T-cell (primary cell): ENCODE measurements around the gene HELZ2. TPM values are rescaled to one million over a fixed set of nuclear protein-coding genes. Genes with fewer than 3 reads are reported as not detected.

ENCODE experiments used
- ATAC-seq, 4 experiments: fragments of 200-7000 bp in 3 of 4; fragments of 150-1000 bp in 1 of 4; cut with Tn5 transposase; replicated peaks in 1 of 4; 1 replicate in 3 of 4; 2 replicates in 1 of 4; pipeline ENCODE4 v1.10.0; 2021; ENCODE audit warnings: moderate library complexity in 3 of 4, mild to moderate bottlenecking in 2 of 4, moderate number of reproducible peaks in 1 of 4
- CTCF ChIA-PET, 2 donors: fragments of 300-600 bp; sonication (Branson Sonifier 250); formaldehyde crosslinking; loops; one replicate each; lab custom pipeline; 2022; ENCODE audit warnings: antibody characterized with exemption in 2 of 2; lab: Charles Lee
- POLR2A ChIA-PET, 2 donors: fragments of 300-600 bp; sonication (Branson Sonifier 250); formaldehyde crosslinking; loops; one replicate each; lab custom pipeline; 2022; ENCODE audit warnings: antibody characterized with exemption in 2 of 2; lab: Charles Lee
- DNase-seq, 35 experiments: peaks; one replicate each; pipeline versions ENCODE4 v3.0.0 to v3.0.0-alpha.2; 2013 to 2023
- H3K27ac ChIP-seq: one replicate; pipeline ENCODE4 v1.5.1; 2013; ENCODE audit warnings: low read length
- H3K27me3 ChIP-seq, 2 experiments: replicated peaks in 1 of 2; 1 replicate in 1 of 2; 2 replicates in 1 of 2; pipeline versions ENCODE4 v1.6.1 to v1.7.0; 2013; ENCODE audit warnings: low read length in 1 of 2, mixed read lengths in 1 of 2; ENCODE audit not compliant: control insufficient read depth in 2 of 2, insufficient read depth in 2 of 2; ENCODE audit errors: extremely low read depth in 1 of 2
- H3K36me3 ChIP-seq, 2 donors: 1 replicate in 1 of 2; 2 replicates in 1 of 2; pipeline versions ENCODE4 v1.6.1 to v1.7.0; 2013; ENCODE audit warnings: low read length in 1 of 2; ENCODE audit not compliant: control insufficient read depth in 2 of 2, insufficient read depth in 1 of 2; ENCODE audit errors: extremely low read depth in 1 of 2
- H3K4me1 ChIP-seq, 2 experiments: 1 replicate in 1 of 2; 2 replicates in 1 of 2; pipeline versions ENCODE4 v1.6.1 to v1.7.0; 2013; ENCODE audit warnings: low read length in 2 of 2, mixed read lengths in 1 of 2; ENCODE audit not compliant: insufficient read depth in 2 of 2, control insufficient read depth in 1 of 2; ENCODE audit errors: extremely low read depth in 1 of 2
- H3K4me3 ChIP-seq, 2 donors: 1 replicate in 1 of 2; 2 replicates in 1 of 2; pipeline versions ENCODE4 v1.5.1 to v1.7.0; 2013; ENCODE audit warnings: mild to moderate bottlenecking in 2 of 2, low read length in 1 of 2, moderate library complexity in 1 of 2; ENCODE audit not compliant: control insufficient read depth in 1 of 2; ENCODE audit errors: extremely low read depth in 1 of 2
- H3K9me3 ChIP-seq: 2 replicates; pipeline ENCODE4 v1.7.0; 2013
- H3K27ac Mint-ChIP-seq, 2 donors: one replicate each; pipeline ENCODE4 v1.8.0; 2020 to 2021; ENCODE audit warnings: mild to moderate bottlenecking in 2 of 2, mixed read lengths in 2 of 2
- H3K27me3 Mint-ChIP-seq, 2 donors: one replicate each; pipeline ENCODE4 v1.8.0; 2021 to 2022; ENCODE audit warnings: mixed read lengths in 2 of 2
- H3K36me3 Mint-ChIP-seq: one replicate; pipeline ENCODE4 v1.8.0; 2021; ENCODE audit warnings: mixed read lengths
- H3K4me1 Mint-ChIP-seq, 3 donors: one replicate each; pipeline ENCODE4 v1.8.0; 2020 to 2022; ENCODE audit warnings: mixed read lengths in 3 of 3, mild to moderate bottlenecking in 1 of 3
- H3K4me3 Mint-ChIP-seq, 3 donors: one replicate each; pipeline ENCODE4 v1.8.0; 2020 to 2022; ENCODE audit warnings: mild to moderate bottlenecking in 3 of 3, mixed read lengths in 3 of 3, moderate library complexity in 3 of 3
- H3K9me3 Mint-ChIP-seq, 3 donors: one replicate each; pipeline ENCODE4 v1.8.0; 2020 to 2022; ENCODE audit warnings: mixed read lengths in 3 of 3
- WGBS: methylation state at CpG from one replicate; pipeline ENCODE4 v1.1.5; 2013; ENCODE audit warnings: missing lambda C conversion rate; ENCODE audit not compliant: insufficient coverage; 5-methylcytosine and 5-hydroxymethylcytosine counted together
- total RNA-seq, 35 experiments: library from RNA in 6 of 35; stranded (reverse) in 6 of 35; fragments of 120-200 nt in 1 of 35; gene quantifications; one replicate each; pipeline versions ENCODE4 v1.2.1 to v1.2.4 and lab custom pipeline; 2013 to 2026

Gene HELZ2
- total RNA-seq, 5 donors from 2014 or later (not counting 1 experiment from before 2014, with no cell fraction given): 31.6 to 73.0 (median 43.5) TPM

DNA sequence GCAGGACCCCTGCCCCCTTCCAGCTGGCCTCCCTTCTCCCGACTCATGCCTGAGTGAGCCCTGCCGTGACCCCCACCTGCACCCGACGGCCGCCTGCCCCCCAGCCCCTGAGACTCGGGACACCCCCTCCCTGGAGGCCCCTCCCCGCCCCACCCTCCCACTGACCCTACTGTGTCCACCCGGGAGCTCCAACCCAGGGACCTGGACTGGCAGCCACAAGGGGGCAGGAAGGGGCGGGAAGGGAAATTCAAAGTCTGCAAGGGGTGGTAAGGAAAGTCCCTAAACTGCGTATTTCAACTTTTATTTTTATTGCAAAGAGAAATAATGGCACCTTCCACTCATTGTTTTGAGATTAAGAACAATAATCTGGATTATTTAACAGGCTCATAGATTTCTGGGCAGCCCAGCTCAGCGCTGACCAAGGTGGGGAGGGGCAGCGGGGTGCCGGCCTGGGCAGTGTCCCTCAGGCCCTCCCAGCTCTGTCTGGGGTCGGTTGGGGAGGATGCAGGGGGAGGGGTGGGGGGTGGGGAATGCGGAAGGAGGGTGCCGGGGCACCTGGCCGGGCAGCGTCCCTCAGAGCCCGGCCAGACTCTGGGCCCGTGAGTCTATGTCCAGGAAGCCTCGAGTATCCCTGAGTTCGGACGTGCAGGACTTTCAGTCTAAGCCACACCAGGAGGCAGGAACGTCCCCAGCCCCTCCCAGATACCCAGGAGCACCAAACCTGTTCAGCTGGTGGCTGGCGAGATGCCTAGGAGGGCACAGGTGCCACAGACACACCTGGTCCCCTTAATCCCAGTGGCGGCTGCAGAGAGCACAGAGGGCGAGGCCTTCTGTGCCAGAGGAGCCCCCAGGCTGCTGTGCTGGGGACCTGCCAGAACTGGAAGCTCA is 35.6 kb downstream of the HELZ2 start:
- H3K4me3 ChIP-seq: peak overlapping the region in 1 of 2 donors; percentile 48
- no peaks in the 10 kb centered on the region for H3K27me3 Mint-ChIP-seq
- CTCF ChIA-PET: interaction anchor here (0.5 to 2.3 kb wide), 15 partner anchors 12 to 1129 kb away, joined by 3 to 22 read pairs (median 4); partner anchors contain the start of gene RTEL1 (in 1 of the 2)
- peaks cover 7 to 17% (median 8%) of the 10 kb centered on the region in 3 donors for H3K4me1 Mint-ChIP-seq
- H3K36me3 Mint-ChIP-seq: no peaks in the 10 kb centered on the region
- H3K9me3 ChIP-seq: no peaks in the 10 kb centered on the region
- H3K4me3 Mint-ChIP-seq: peak overlapping the region; percentile 57 to 73 (median 70)
- peaks cover 7 to 39% of the 10 kb centered on the region in 2 experiments for H3K4me1 ChIP-seq
- H3K27ac Mint-ChIP-seq: peak overlapping the region in 1 of 2 donors; percentile 73
- H3K27me3 ChIP-seq: peaks cover 0 to 4% of the 10 kb centered on the region in 2 experiments
- WGBS: 80% methylated on average over 6 of the region's 27 CpGs
- no peaks in the 10 kb centered on the region for H3K9me3 Mint-ChIP-seq
- H3K36me3 ChIP-seq: no peaks in the 10 kb centered on the region
- POLR2A ChIA-PET: interaction anchor here in 1 of 2 donors (0.5 kb wide), 1 partner anchor 12 kb away, joined by 3 read pairs; no protein-coding TSS in a partner anchor
- peak overlapping the region; percentile 73 for H3K27ac ChIP-seq
- DNase-seq (peak in 31 of 35 experiments; percentile 40 to 79 (median 57)), ATAC-seq (peak in 2 of 4 experiments; percentile 2 to 31)

DNA sequence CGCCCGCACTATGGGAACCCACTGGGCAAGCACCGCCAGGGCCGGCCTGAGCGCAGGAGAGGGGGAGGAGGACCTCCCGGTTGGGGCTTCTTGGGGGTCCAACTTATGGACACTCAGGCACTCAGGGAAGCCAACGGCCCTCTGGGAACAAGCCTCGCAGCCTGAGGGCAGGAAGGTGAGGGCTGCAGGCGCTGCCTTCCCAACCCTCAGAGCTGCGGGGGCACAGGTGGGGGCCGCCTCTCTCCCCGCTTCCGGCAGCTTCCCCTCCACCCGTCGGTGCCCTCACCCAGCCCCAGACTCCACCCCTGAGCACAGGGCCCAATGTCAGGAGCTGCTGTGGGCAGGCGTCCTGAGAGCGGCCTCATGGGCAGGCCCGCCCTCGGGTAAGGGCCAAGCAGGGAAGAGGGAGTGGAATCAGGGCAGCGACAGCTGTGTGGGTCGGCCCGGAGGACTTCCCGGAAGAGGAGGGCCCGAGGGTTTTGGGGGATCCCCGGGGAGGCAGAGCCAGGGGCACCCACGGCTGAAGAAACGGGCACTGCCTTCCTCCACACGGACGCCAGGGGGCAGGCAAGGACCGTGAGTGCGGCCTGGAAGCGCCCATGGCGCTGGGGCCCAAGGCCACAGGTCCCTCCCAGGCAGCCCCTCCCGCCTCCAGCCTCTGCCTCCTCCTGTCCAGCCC is 36.4 kb downstream of the HELZ2 start:
- Mint-ChIP-seq H3K4me3 (peak overlapping the region; percentile 57 to 73 (median 70)), H3K27me3 (no peaks in the 10 kb centered on the region), H3K9me3 (no peaks in the 10 kb centered on the region), H3K4me1 (peaks cover 7 to 16% (median 8%) of the 10 kb centered on the region in 3 donors), H3K36me3 (no peaks in the 10 kb centered on the region), H3K27ac (peak overlapping the region; percentile 73 to 77)
- DNase-seq (peak; percentile 84 to 97 (median 90)), ATAC-seq (peak; percentile 87 to 91 (median 89))
- H3K27ac ChIP-seq: peak overlapping the region; percentile 73
- H3K36me3 ChIP-seq: no peaks in the 10 kb centered on the region
- POLR2A ChIA-PET: interaction anchor here in 1 of 2 donors (0.6 kb wide), 1 partner anchor 198 kb away, joined by 3 read pairs; no protein-coding TSS in a partner anchor
- H3K4me3 ChIP-seq: peak overlapping the region; percentile 48 to 59
- CTCF ChIA-PET: interaction anchor here (0.7 to 2.3 kb wide), 12 partner anchors 13 to 499 kb away, joined by 3 to 22 read pairs (median 4); partner anchors contain the start of genes ARFRP1 (in 1 of the 2), HELZ2 (in 1 of the 2), RTEL1 (in 1 of the 2) and ZGPAT (in 1 of the 2)
- under 1% methylated on average over 26 of the region's 34 CpGs for WGBS
- peaks cover 7 to 36% of the 10 kb centered on the region in 2 experiments for H3K4me1 ChIP-seq
- no peaks in the 10 kb centered on the region for H3K9me3 ChIP-seq
- H3K27me3 ChIP-seq: peaks cover 0 to 4% of the 10 kb centered on the region in 2 experiments

DNA sequence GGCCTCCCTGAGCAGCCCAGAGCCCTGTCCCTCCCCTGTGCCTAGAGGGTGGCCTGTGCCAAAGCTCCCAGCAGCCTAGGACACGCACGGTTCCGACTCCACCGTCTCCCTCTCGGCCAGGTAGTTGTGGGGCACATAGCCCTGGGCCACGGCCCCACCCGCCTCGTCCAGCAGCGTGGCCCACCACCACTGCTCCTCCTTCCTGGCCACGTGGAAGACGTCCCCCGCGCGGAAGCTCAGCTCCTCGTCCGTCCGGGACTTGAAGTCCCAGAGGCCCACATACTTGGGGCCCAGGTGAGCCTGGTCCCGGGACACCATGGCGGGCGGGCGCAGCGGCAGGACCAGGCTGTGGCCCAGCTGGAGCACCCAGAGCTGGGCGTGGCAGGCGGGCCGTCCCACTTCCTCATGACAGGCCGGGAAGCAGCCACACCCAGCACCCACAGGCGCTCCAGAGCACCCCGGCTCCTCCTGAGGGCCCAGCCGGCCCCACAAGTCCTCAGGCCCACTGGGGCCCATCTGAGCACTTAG is 37.0 kb downstream of the HELZ2 start, which contains the start of gene PTK6:
TSS of gene PTK6 (minus strand) at position 380 of the 528 bp plus-strand sequence. CDS start at position 318, 62 bp downstream.
- Histone ChIP-seq H3K36me3 (no peaks in the 10 kb centered on the region), H3K4me1 (peaks cover 7 to 35% of the 10 kb centered on the region in 2 experiments), H3K27ac (peak within 1 kb of the TSS; percentile 73), H3K4me3 (peak within 1 kb of the TSS; percentile 48 to 59), H3K9me3 (no peaks in the 10 kb centered on the region), H3K27me3 (peaks cover 0 to 4% of the 10 kb centered on the region in 2 experiments)
- H3K4me1 Mint-ChIP-seq: peaks cover 7 to 17% (median 8%) of the 10 kb centered on the region in 3 donors
- no peaks in the 10 kb centered on the region for H3K9me3 Mint-ChIP-seq
- H3K27me3 Mint-ChIP-seq: no peaks in the 10 kb centered on the region
- H3K27ac Mint-ChIP-seq: peak within 1 kb of the TSS; percentile 73 to 77
- peak in 2 of 4 experiments; percentile 1 to 2 for ATAC-seq
- peak within 1 kb of the TSS; percentile 57 to 73 (median 70) for H3K4me3 Mint-ChIP-seq
- DNase-seq: peak in 1 of 35 experiments; percentile 24
- WGBS: 61% methylated on average over 25 of the region's 29 CpGs
- ChIA-PET CTCF (interaction anchor here in 1 of 2 donors (0.7 to 2.3 kb wide), 7 partner anchors 16 to 327 kb away, joined by 3 to 22 read pairs (median 3); partner anchors contain the start of genes ARFRP1, HELZ2, RTEL1 and ZGPAT), POLR2A (interaction anchor here (0.6 kb wide), 2 partner anchors 95 to 199 kb away, joined by 3 read pairs; no protein-coding TSS in a partner anchor)
- H3K36me3 Mint-ChIP-seq: no peaks in the 10 kb centered on the region

DNA sequence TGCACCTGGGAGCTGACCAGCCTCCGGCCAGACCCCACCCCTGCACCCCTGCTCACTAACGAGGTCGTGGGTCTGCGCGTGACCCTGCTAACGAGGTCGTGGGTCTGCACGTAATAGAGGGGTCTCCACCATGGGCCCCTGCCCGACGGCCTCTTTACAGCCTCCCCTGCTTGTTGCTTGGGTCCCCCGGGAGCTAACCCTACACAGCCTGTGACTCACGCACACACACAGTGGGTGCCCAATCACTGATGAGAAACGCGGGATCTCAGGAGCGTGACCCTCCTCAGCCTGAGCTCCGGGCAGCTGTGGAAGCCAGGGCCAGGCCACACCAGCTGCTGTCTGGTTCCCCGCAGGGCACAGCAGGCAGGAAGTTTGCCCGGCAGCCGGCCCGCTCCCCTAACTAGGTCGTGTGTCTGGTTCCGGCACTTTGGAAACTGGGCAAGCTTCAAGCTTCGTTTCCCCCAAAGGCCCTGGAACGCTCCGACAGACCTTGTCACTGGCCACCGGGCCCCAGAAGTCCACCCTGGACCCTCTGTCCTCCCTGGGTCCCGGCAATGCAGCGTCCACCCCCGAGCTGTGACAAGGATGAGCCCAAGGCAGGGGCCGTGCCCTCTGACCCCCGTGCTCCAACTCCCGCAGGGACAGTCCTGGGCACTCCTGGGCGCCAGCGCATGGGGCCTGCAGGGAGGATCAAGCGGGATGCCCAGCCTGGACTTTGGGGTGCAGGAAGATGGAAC is 37.6 kb downstream of the HELZ2 start:
- H3K27me3 ChIP-seq: peaks cover 0 to 4% of the 10 kb centered on the region in 2 experiments
- H3K9me3 Mint-ChIP-seq: no peaks in the 10 kb centered on the region
- ATAC-seq: no peak
- CTCF ChIA-PET: interaction anchor here in 1 of 2 donors (0.5 to 2.3 kb wide), 2 partner anchors 105 to 335 kb away, joined by 4 to 22 read pairs; no protein-coding TSS in a partner anchor
- no peaks in the 10 kb centered on the region for H3K36me3 ChIP-seq
- peak overlapping the region in 2 of 3 donors; percentile 36 to 70 for H3K4me3 Mint-ChIP-seq
- no peak overlapping the region for H3K27ac ChIP-seq
- no peak overlapping the region for H3K4me3 ChIP-seq
- H3K27me3 Mint-ChIP-seq: no peaks in the 10 kb centered on the region
- no peaks in the 10 kb centered on the region for H3K36me3 Mint-ChIP-seq
- peaks cover 7 to 18% (median 8%) of the 10 kb centered on the region in 3 donors for H3K4me1 Mint-ChIP-seq
- DNase-seq: peak in 1 of 35 experiments; percentile 4
- WGBS: 84% methylated on average over 34 of the region's 35 CpGs
- POLR2A ChIA-PET: interaction anchor here in 1 of 2 donors (0.6 kb wide), 1 partner anchor 96 kb away, joined by 3 read pairs; no protein-coding TSS in a partner anchor
- H3K27ac Mint-ChIP-seq: peak overlapping the region in 1 of 2 donors; percentile 16
- H3K9me3 ChIP-seq: no peaks in the 10 kb centered on the region
- peaks cover 7 to 35% of the 10 kb centered on the region in 2 experiments for H3K4me1 ChIP-seq

DNA sequence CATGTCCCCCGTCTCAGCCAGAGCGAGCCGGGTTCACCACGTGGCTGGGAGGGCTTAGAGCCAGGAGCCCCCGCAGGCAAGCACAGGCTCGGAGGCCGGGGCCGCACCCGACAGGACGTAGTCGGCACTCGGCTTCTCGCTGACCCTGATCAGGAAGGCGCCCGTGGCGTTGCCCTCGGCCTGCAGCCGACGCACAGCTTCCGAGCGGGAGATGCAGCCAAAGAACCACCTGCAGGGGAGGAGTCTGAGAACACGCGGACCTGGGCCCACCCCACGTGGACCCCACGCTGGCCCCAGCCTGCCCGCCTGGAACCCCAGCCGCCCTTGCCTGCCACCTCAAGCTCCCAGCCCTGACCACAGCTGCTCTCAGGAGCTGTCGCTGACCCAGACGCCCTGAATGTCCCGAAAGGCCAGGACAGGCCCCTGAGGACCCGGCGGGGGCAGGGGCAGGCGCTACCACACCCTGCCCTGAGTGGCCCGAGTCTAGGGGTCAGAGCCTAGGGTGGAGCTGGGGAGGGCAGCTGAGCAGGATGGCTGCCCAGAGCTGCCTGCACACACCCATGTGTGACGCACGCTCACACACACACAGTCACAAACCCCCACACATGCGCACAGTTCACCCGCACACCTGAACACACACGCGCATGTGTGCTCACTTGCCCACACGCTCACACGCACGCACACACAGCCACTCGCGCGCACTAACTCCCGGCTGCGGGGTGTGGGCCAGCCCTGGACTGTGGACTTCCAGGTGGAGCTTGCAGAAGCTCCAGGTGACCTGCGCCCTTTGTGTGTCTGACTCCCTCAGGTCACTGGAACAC is 39.0 kb downstream of the HELZ2 start:
- DNase-seq: peak in 1 of 35 experiments; percentile 7
- Histone ChIP-seq H3K9me3 (no peaks in the 10 kb centered on the region), H3K27me3 (peaks cover 0 to 8% of the 10 kb centered on the region in 2 experiments), H3K4me1 (peaks cover 7 to 35% of the 10 kb centered on the region in 2 experiments), H3K36me3 (no peaks in the 10 kb centered on the region), H3K4me3 (no peak overlapping the region), H3K27ac (no peak overlapping the region)
- Mint-ChIP-seq H3K27ac (no peak overlapping the region), H3K4me3 (no peak overlapping the region), H3K9me3 (no peaks in the 10 kb centered on the region), H3K36me3 (no peaks in the 10 kb centered on the region), H3K27me3 (no peaks in the 10 kb centered on the region), H3K4me1 (peaks cover 7 to 16% (median 8%) of the 10 kb centered on the region in 3 donors)
- WGBS: 93% methylated on average over 45 of the region's 49 CpGs
- ChIA-PET CTCF (no interaction called here), POLR2A (no interaction called here)
- no peak for ATAC-seq
